ENCODE data around the gene CAP2.

DNA sequence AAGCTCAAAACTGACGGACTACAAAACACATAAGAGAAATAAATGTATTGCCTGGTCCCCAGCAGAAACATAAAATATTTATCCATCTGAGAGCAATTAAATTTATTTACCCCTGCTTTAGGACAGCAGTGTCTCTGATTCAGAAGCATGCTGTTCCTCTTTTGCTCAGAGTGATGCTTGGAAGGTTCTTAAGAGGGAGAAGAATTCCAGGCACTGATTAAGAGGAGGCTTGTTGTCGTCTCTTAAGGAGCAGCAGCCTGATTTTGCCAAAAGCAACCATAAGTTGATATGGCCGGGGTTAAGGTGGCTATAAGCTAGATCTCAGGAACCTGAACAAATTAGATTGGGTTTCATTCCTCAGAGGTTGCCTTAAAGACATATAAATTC is 25.8 kb downstream of the CAP2 start:
- TF ChIP-seq POLR2A (IDR thresholded peaks at IDR 0.05; ENCODE audit: low read length) (no peak), GATA1 (IDR thresholded peaks at IDR 0.05; ENCODE audit: low read depth, low read length) (no peak)

Measured in erythroblast (primary cell).